GM19023 (cell line): Measurements from ENCODE around the gene ADAMTS12.
A peak's percentile ranks its signal among the peaks of the same experiment; 100 is the strongest.
"Not testable (repeated sequence)": the region's sequence is repeated elsewhere in the genome, so short reads cannot be mapped to it uniquely, and the experiment has no call there.

Source experiments
- ATAC-seq: cut with Tn5 transposase; IDR thresholded peaks from one replicate; pipeline ENCODE4 v1.9.1; 2021; ENCODE audit warnings: mild to moderate bottlenecking, moderate library complexity; ENCODE audit not compliant: unreplicated experiment

Gene ADAMTS12

GRCh38 chr5:33601881-33602280 lies 289.9 kb downstream of the ADAMTS12 start:
- no peak for ATAC-seq

- no peak for ATAC-seq
These were observed 296.5 kb downstream of the ADAMTS12 start for GRCh38 chr5:33595303-33595702.

DNA sequence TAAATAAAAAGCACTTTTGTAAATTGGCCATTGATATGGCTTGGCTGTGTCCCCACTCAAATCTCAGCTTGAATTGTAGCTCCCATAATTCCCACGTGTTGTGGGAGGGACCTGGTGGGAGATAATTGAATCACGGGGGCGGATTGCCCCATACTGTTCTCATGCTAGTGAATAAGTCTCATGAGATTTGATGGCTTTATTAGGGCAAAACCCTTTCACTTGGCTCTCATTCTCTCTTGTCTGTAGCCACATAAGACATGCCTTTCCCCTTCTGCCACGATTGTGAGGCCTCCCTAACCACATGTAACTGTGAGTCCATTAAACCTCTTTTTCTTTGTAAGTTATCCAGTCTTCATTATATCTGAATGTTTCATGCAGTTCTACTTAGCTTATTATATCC lies 297.8 kb downstream of the ADAMTS12 start:
- ATAC-seq = no peak

DNA sequence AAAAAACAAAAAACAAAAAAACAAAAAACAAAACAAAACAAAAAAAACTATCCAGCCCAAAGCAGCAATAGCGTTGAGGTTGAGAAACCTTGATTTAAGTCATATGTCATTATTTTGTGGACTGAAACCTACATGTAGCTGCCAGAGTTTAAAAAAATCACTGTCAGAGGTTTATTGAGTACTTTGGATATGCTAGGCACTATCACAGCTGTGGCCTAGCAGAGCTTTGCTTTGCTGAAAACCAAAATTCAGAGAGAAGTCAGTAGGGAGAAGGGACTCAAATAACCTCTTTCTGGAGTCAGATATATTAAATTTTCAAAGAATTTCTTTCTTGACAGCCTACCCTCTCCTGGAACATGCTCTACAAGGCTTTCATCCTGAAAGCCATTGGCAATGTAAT lies 299.5 kb downstream of the ADAMTS12 start:
- no peak for ATAC-seq

DNA sequence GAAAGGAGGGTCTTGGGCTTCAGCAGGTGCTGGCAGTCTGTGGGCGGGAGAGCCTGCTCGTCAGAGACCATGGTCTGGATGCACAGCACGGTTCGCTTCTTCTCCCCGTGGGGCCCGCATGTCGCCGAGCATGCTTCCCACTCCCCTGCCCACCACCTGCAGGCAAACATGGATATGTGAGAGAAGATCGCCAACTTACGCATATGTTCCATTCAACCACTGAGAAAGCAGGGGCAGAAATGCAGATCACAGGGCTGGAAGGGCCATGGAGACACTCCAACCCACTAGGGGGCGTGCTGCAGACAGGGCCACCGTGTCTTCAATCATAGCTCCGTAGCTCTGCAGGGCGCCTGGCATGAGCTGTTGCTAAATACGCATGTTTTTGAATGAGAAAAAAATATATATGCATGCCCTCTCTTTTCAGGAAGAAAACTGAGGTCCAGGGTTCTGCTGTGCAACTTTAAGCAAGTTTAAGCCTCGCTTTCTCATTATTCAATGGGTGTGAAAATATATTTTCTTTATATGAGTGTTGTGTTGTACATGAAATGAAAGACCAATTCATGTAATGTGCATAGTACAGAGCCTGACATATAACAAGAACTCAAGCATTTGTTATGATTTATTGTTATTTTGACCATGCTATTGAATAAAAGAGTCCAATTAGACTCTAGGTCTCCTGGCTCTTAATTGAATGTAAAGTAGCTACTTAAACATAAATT lies 303.0 kb downstream of the ADAMTS12 start:
- peak; percentile 85 for ATAC-seq

DNA sequence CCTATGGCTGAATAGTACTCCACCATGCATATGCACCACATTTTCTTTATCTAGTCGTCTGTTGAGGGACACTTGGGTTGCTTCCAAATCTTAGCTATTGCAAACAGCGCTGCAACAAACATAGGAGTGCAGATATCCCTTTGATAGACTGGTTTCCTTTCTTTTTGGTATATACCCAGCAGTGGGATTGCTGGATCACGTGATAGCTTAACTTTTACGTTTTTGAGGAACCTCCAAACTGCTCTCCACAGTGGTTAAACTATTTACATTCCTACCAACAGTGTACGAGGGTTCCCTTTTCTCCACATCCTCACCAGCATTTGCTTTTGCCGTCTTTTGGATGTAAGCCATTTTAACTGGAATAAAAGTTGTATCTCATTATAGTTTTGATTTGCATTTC lies 308.5 kb downstream of the ADAMTS12 start:
- ATAC-seq = no peak

DNA sequence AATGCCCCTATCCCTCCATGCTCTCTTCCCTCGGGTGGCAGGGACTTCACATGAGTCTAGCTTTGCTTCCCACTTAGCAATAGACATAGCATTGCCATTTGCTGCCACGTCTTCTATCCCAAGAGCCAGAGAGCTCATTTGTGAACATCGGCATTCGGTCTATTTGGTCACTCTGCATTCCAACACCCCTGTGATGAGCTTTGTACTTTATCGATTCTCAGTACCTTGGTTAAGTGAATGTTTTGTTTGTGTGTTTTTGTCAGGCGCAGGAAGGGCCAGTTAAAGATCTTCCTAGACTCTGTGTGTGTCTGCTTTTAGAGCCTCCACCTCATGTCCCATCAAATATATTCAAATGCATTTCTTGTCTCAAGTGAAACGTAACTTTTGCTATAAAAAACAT lies 309.4 kb downstream of the ADAMTS12 start:
- ATAC-seq = no peak

DNA sequence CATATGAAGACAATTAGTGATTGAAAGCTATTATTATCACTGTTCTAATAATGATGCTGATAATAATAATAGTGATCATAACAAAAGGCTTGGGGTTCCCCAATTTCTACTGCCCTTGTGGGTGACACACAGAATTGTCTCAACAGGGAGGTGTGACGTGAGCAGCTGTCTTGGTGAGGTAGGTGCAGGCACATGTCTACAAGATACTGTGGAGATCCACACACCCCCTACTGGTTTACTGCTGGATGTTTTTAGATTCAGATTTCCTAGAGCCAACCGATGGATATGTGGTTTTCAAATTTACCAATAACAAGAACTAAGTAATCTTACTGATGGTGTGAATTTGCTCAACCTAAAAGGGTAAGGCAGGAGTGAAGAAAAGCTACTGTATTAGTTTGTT lies 312.0 kb downstream of the ADAMTS12 start:
- no peak for ATAC-seq

DNA sequence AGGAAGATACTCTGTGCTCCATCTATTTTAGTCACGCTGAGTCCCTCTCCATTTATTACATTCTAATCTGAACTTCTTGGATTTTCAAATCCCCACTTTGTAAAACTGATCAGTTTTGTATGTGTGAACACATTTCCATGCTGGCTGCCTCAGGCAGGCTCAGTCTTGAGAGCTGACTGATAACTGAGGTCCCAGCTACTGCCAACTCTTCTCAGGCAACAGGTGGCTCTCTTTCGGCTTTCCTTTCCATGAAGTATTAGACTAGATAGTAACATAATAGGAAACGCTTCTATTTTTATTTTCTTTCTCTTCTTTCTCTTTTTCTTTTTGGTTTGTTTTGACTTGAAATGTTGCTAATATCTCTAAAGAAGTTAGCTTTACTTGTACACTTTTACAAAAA lies 312.6 kb downstream of the ADAMTS12 start:
- ATAC-seq = no peak

GRCh38 chr5:33576726-33577590 lies 314.8 kb downstream of the ADAMTS12 start:
- no peak for ATAC-seq

GRCh38 chr5:33565324-33565723 lies 326.5 kb downstream of the ADAMTS12 start:
- no peak for ATAC-seq

DNA sequence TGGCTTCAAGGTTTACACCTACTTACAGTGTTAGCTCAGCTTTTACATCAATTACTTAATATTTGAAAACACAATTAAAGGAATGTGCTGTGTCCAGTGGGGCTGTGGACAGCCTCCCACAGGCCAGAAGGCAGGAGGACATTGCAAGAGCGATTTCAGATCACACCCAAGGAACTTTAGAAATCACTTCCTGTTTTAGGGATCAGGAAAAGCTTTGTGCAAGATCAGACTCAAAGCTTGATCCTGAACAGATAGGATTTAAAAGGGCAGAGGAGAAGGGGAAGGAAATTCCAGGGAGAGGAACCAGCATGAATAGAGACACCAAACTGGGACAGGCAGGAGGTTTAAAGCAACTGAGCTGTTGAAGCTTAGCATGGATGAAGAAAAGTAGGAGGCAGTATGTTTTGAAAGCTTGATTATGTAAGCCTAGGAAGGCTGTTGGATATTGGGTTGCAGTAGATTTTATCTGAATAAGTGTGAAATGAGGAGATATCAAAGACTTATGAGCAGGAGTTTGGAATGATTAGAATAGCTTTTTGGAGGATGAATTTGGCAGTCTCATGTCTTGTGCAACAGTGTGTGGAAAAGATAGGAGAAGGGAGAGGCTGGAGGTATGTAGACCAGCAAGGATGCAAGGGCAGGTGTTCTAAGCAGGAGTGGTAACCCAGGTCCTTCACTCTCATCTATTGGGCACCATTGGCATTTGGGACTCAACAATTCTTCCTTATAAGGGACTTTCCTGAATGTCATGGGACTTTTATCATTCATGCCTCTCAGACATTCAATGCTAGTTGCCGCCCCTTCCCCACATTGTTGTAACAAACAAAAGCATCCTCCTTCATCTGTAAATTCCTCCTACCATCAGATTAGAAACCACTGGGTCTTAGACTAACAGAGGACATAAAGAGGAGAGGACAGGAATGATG lies 327.5 kb downstream of the ADAMTS12 start:
- no peak for ATAC-seq

GRCh38 chr5:33563530-33563929 lies 328.3 kb downstream of the ADAMTS12 start:
- no peak for ATAC-seq

GRCh38 chr5:33558489-33558888 lies 333.3 kb downstream of the ADAMTS12 start:
- ATAC-seq = no peak

GRCh38 chr5:33557605-33558004 lies 334.2 kb downstream of the ADAMTS12 start:
- ATAC-seq = no peak

DNA sequence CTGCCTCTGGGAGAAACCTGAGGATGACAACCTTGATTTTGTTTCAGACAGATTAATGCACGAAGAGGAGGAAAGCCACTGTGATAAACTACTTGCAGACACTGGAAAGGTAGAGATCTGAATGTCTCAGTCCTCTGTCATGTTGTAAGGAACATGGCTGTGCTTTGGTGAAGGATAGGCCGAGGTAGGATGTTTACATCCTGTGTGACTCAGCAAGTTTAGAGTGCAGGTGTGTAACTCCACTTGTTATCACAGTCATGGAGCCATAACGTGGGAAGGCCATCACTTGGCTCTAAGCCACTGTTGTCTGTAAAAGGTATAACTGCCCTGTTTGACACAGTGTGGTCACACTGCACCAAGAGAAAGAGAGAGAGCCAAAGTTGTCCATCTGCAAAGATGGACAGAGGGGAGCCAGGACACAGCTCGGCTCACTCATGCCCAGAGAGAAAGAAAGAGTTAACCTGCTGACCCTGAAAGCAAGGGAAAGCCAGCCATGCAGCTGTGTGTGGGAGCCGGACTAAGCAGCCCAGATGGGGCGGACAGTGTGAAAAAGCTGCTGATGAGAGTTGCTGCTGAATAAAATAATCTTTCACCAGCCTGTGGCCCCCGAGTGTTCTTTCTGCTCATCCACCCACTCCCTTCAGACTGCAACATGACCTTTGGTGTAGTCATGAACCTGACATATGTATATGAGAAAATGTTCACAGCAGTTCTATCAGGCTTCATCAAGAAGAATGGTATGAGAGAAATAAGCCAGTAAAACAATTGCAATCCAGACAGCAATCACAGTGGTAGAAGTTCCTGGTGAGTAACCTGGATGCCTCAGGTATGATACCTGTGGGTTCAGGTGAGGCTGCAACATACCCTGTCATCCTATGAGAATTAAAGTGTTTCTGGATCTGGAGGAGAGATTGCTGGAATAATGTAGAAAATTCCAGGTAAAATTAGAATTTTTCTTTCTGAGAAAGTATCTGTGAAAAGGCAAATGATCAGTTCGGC lies 335.2 kb downstream of the ADAMTS12 start:
- no peak for ATAC-seq

DNA sequence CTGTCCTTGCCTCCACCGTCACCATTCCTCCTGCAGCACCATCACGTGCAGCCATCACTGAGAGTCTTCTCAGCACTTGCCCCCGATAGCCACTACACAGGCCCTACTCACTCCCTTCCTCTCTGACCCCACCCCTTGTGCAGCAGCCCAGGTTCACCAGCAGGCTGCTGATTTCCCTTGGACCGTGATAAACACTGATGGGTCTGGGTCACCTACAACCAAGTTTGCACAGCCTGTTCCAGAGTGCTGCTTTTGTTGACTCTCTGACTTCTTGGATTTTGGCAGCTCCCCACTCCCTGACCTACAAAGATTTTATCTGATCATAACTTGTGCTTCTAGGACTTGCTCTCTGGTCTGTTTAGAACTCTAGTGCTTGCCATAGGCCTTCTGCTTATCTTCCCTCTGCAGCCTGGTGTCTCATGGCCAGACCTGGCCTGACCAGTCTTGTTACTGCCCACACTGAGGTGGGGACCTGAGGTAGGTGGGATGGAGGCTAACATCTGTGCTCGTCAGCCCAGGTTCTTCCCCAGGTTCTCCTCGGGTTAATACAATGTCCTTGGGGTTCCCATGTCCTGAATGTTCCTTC lies 341.7 kb downstream of the ADAMTS12 start:
- no peak for ATAC-seq

DNA sequence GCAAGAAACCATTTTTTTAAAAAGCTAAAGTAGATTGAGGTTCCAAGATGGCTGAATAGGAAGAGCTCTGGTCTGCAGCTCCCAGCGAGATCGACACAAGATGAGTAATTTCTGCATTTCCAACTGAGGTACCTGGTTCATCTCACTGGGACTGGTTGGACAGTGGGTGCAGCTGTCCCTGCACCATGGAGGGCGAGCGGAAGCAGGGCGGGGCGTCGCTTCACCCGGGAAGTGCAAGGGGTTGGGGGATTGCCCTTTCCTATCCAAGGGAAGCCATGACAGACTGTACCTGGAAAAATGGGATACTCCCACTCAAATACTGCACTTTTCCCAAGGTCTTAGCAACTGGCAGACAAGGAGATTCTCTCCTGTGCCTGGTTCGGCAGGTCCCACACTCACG lies 352.0 kb downstream of the ADAMTS12 start:
- ATAC-seq = not testable (repeated sequence)

GRCh38 chr5:33539212-33539611 lies 352.6 kb downstream of the ADAMTS12 start:
- no peak for ATAC-seq

- ATAC-seq = no peak
These were observed 353.6 kb downstream of the ADAMTS12 start for GRCh38 chr5:33538201-33538600.
